Endodermal cell (in vitro differentiated cells): Measurements from ENCODE around the gene GNG12. TPM values are rescaled to one million over a fixed set of nuclear protein-coding genes. Genes with fewer than 3 reads are reported as not detected.

Source experiments
- DNase-seq: peaks from one replicate; pipeline ENCODE4 v3.0.0-alpha.2; 2017
- H3K27ac ChIP-seq: 2 replicates; pipeline ENCODE4 v1.5.1; 2013; ENCODE audit warnings: mild to moderate bottlenecking, low read depth, low read length, moderate library complexity
- H3K27me3 ChIP-seq: 2 replicates; pipeline ENCODE4 v1.6.1; 2013; ENCODE audit warnings: mild to moderate bottlenecking, low read length, moderate library complexity; ENCODE audit not compliant: insufficient read depth, control insufficient read depth, poor library complexity, severe bottlenecking
- H3K36me3 ChIP-seq: 2 replicates; pipeline ENCODE4 v1.7.0; 2013; ENCODE audit warnings: mild to moderate bottlenecking, low read length, moderate library complexity; ENCODE audit not compliant: control insufficient read depth, insufficient read depth
- H3K4me1 ChIP-seq: one replicate; pipeline ENCODE4 v1.7.0; 2013; ENCODE audit warnings: low read length; ENCODE audit not compliant: control insufficient read depth, insufficient read depth
- H3K4me3 ChIP-seq: 2 replicates; pipeline ENCODE4 v1.5.1; 2013; ENCODE audit warnings: mild to moderate bottlenecking, low read length, moderate library complexity
- H3K9ac ChIP-seq: 2 replicates; pipeline ENCODE4 v1.6.1; 2013; ENCODE audit warnings: mild to moderate bottlenecking, low read length, moderate library complexity; ENCODE audit not compliant: poor library complexity, severe bottlenecking; ENCODE audit errors: extremely low read depth
- H3K9me3 ChIP-seq: 2 replicates; pipeline ENCODE4 v1.6.1; 2013; ENCODE audit warnings: mild to moderate bottlenecking, low read length, moderate library complexity; ENCODE audit not compliant: control insufficient read depth
- H3K27ac Mint-ChIP-seq: 2 replicates; pipeline ENCODE4 v1.8.0; 2020; ENCODE audit warnings: mixed read lengths
- H3K27me3 Mint-ChIP-seq: 2 replicates; pipeline ENCODE4 v1.8.0; 2021; ENCODE audit warnings: mild to moderate bottlenecking, mixed read lengths; ENCODE audit not compliant: insufficient read depth
- H3K36me3 Mint-ChIP-seq: 2 replicates; pipeline ENCODE4 v1.8.0; 2020; ENCODE audit warnings: low read depth, mixed read lengths
- H3K4me1 Mint-ChIP-seq: 2 replicates; pipeline ENCODE4 v1.8.0; 2020; ENCODE audit warnings: mixed read lengths
- H3K4me3 Mint-ChIP-seq: 2 replicates; pipeline ENCODE4 v1.8.0; 2020; ENCODE audit warnings: mild to moderate bottlenecking, moderate library complexity, mixed read lengths
- H3K9me3 Mint-ChIP-seq: 2 replicates; pipeline ENCODE4 v1.8.0; 2020; ENCODE audit warnings: mild to moderate bottlenecking, mixed read lengths
- WGBS, 2 experiments: methylation state at CpG; one replicate each; pipeline versions ENCODE4 v1.1.5 to v1.1.7; 2013; ENCODE audit warnings: missing lambda C conversion rate in 2 of 2, mixed read lengths in 1 of 2; ENCODE audit not compliant: insufficient coverage in 1 of 2, insufficient read length in 1 of 2; 5-methylcytosine and 5-hydroxymethylcytosine counted together
- total RNA-seq, 2 donors: library from RNA; stranded (reverse); fragmentation: NEBNext Ultra II Directional in 1 of 2; extraction: Animal tissue kit (Norgen Biotek cat#: 25700) in 1 of 2; gene quantifications; 2 replicates in 1 of 2; 3 replicates in 1 of 2; pipeline ENCODE4 v1.2.1, GENCODE V29; 2021
- TF ChIP-seq, protein P1 (sequence below): fragments of 200-600 bp; sonication (generic); conservative IDR thresholded peaks from 2 replicates; pipeline ENCODE4 v1.5.0; 2021; ENCODE audit warnings: antibody characterized with exemption, mild to moderate bottlenecking

The GNG12 gene
- total RNA-seq, 2 donors from 2014 or later: 7.7 to 9.2 TPM

DNA sequence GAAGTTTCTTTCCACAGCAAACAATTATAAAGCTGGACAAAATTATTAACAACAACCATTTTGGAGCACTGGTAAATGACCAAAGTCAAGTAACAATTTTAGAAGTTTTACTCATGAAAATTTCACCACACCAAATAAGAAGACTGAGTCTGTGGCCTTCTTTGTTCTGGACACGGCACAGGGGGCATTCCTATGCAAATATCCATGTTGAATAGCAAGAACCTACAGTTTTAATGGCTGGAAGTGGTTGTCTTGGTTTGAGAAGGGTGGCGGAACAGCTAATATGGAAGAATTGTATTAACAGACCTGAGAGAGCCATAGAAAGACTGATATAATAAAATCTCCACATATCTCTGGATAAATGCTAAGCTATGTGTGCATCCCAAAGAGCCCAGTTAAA, 177.7 kb downstream of the GNG12 start:
- no peak overlapping the region for H3K4me3 ChIP-seq
- no peaks in the 10 kb centered on the region for H3K36me3 Mint-ChIP-seq
- H3K27me3 ChIP-seq: no peaks in the 10 kb centered on the region
- TF ChIP-seq, protein P1, sequence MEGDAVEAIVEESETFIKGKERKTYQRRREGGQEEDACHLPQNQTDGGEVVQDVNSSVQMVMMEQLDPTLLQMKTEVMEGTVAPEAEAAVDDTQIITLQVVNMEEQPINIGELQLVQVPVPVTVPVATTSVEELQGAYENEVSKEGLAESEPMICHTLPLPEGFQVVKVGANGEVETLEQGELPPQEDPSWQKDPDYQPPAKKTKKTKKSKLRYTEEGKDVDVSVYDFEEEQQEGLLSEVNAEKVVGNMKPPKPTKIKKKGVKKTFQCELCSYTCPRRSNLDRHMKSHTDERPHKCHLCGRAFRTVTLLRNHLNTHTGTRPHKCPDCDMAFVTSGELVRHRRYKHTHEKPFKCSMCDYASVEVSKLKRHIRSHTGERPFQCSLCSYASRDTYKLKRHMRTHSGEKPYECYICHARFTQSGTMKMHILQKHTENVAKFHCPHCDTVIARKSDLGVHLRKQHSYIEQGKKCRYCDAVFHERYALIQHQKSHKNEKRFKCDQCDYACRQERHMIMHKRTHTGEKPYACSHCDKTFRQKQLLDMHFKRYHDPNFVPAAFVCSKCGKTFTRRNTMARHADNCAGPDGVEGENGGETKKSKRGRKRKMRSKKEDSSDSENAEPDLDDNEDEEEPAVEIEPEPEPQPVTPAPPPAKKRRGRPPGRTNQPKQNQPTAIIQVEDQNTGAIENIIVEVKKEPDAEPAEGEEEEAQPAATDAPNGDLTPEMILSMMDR: no peak
- H3K4me1 ChIP-seq: peaks cover 5% of the 10 kb centered on the region
- peaks cover 8% of the 10 kb centered on the region for H3K4me1 Mint-ChIP-seq
- DNase-seq: no peak
- WGBS, 2 experiments: 79% methylated on average over 2 of the region's 2 CpGs; no CpG with 5 or more reads in 1 of the 2 experiments
- H3K9ac ChIP-seq: no peak overlapping the region
- no peak overlapping the region for H3K4me3 Mint-ChIP-seq
- no peaks in the 10 kb centered on the region for H3K9me3 Mint-ChIP-seq
- peaks cover 7% of the 10 kb centered on the region for H3K27me3 Mint-ChIP-seq
- no peaks in the 10 kb centered on the region for H3K36me3 ChIP-seq
- H3K9me3 ChIP-seq: no peaks in the 10 kb centered on the region
- no peak overlapping the region for H3K27ac ChIP-seq
- H3K27ac Mint-ChIP-seq: no peak overlapping the region

DNA sequence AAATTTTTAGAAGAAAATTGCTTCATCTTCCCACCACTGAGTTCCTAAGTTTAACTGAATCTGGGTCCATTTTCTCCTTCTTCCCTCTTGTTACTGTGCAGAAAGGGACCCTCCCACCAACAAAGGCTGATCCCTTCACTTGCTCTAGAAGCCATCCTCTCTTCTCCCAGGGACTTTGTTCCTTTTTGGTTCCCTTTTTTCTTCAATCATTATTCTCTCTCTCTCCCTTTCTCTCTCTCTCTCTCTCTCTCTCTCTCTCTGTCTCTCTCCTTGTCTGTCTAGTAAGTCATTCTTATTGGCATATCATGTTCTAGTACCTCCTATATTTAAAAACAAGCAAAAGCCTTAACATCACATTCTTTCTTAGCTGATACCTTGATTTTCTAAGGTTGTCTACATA, 180.0 kb downstream of the GNG12 start:
- TF ChIP-seq, protein P1: no peak
- DNase-seq: no peak
- Histone ChIP-seq H3K27me3 (no peaks in the 10 kb centered on the region), H3K36me3 (no peaks in the 10 kb centered on the region), H3K4me1 (peaks cover 5% of the 10 kb centered on the region), H3K9me3 (no peaks in the 10 kb centered on the region), H3K4me3 (no peak overlapping the region), H3K27ac (no peak overlapping the region), H3K9ac (no peak overlapping the region)
- Mint-ChIP-seq H3K4me3 (no peak overlapping the region), H3K4me1 (peaks cover 8% of the 10 kb centered on the region), H3K36me3 (no peaks in the 10 kb centered on the region), H3K9me3 (no peaks in the 10 kb centered on the region), H3K27ac (no peak overlapping the region), H3K27me3 (peaks cover 2% of the 10 kb centered on the region)

DNA sequence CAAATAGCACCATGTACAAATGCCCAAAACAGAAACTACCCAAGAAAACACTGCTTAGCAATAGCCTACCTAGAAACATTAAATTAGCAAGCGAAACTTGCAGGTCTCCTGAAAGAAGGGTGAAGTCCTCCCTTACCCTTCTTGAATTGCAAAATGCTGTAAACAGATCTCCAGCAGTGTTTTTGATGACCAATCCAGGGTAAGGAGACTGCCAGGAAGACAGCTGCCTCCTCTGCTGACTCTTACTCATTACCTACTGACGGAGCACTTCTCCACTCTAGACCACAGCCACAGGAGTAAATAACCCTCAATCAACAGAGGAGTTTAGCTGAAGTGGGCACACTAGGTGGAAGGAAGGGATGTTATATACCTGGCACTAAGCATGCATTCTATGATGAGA, 180.5 kb downstream of the GNG12 start:
- Histone ChIP-seq H3K9me3 (no peaks in the 10 kb centered on the region), H3K27ac (no peak overlapping the region), H3K27me3 (no peaks in the 10 kb centered on the region), H3K9ac (no peak overlapping the region), H3K4me3 (no peak overlapping the region), H3K4me1 (peaks cover 5% of the 10 kb centered on the region), H3K36me3 (no peaks in the 10 kb centered on the region)
- Mint-ChIP-seq H3K4me3 (no peak overlapping the region), H3K4me1 (peaks cover 8% of the 10 kb centered on the region), H3K9me3 (no peaks in the 10 kb centered on the region), H3K36me3 (no peaks in the 10 kb centered on the region), H3K27ac (no peak overlapping the region), H3K27me3 (peaks cover 2% of the 10 kb centered on the region)
- DNase-seq: no peak
- 88 to 95% methylated on average over 1 to 2 of the region's 2 CpGs for WGBS, 2 experiments
- TF ChIP-seq, protein P1: no peak

Other genes starting within 250 kb of the GNG12 start
- 10 to 100 TPM; 48.0 to 52.4 TPM for gene GADD45A, start 148.3 kb downstream of the GNG12 start, total RNA-seq
- gene DIRAS3, start 217.2 kb upstream of the GNG12 start, total RNA-seq: under 1 TPM; 0.35 to 0.84 TPM